SK-N-SH treated with all-trans-retinoic acid at 6 μM for 48 hours (cell line): ENCODE measurements around the gene MDGA2.

Experiments used
- ATAC-seq: fragments of 200-7000 bp; cut with Tn5 transposase; 3 replicates; pipeline ENCODE4 v1.9.1; 2020; ENCODE audit warnings: mild to moderate bottlenecking, moderate library complexity
- ARNTL ChIP-seq: fragments of 450-650 bp; formaldehyde crosslinking; IDR thresholded peaks from 2 replicates; pipeline ENCODE4 v1.5.0; 2020; ENCODE audit warnings: low read depth, mild to moderate bottlenecking, moderate library complexity, borderline replicate concordance
- BACH2 ChIP-seq: fragments of 250-450 bp; sonication (Bioruptor Pico); IDR thresholded peaks from 2 replicates; pipeline ENCODE4 v1.9.0; 2021; ENCODE audit warnings: mild to moderate bottlenecking, borderline replicate concordance
- CREB5 ChIP-seq: fragments of 250-450 bp; sonication (Bioruptor Pico); IDR thresholded peaks from 2 replicates; pipeline ENCODE4 v1.5.1; 2020; ENCODE audit warnings: low read depth, mild to moderate bottlenecking, moderate library complexity
- CSDC2 ChIP-seq: fragments of 250-450 bp; sonication (Bioruptor Pico); IDR thresholded peaks from 2 replicates; pipeline ENCODE4 v1.5.0; 2020; ENCODE audit warnings: mild to moderate bottlenecking, moderate library complexity
- ESRRG ChIP-seq: fragments of 250-450 bp; sonication (Bioruptor Pico); IDR thresholded peaks from 2 replicates; pipeline ENCODE4 v1.6.1; 2021; ENCODE audit warnings: mild to moderate bottlenecking
- GLIS3 ChIP-seq: fragments of 250-450 bp; sonication (Bioruptor Pico); IDR thresholded peaks from 2 replicates; pipeline ENCODE4 v1.5.0; 2020; ENCODE audit warnings: mild to moderate bottlenecking, moderate library complexity
- ISL1 ChIP-seq: fragments of 250-450 bp; sonication (Bioruptor Pico); IDR thresholded peaks from 2 replicates; pipeline ENCODE4 v2.1.2; 2022; ENCODE audit warnings: mild to moderate bottlenecking, moderate library complexity
- OSR1 ChIP-seq: fragments of 250-450 bp; sonication (Bioruptor Pico); IDR thresholded peaks from 2 replicates; pipeline ENCODE4 v1.8.0; 2022; ENCODE audit warnings: moderate library complexity, mild to moderate bottlenecking, inconsistent platforms
- POU6F1 ChIP-seq: fragments of 250-450 bp; sonication (Bioruptor Pico); IDR thresholded peaks from 2 replicates; pipeline ENCODE4 v1.8.0; 2021; ENCODE audit warnings: low read depth, mild to moderate bottlenecking, moderate library complexity, borderline replicate concordance
- PPARA ChIP-seq: fragments of 250-450 bp; sonication (Bioruptor Pico); IDR thresholded peaks from 2 replicates; pipeline ENCODE4 v1.5.0; 2020; ENCODE audit warnings: mild to moderate bottlenecking, borderline replicate concordance
- RARB ChIP-seq: fragments of 250-450 bp; sonication (Bioruptor Pico); IDR thresholded peaks from 2 replicates; pipeline ENCODE4 v1.8.0; 2021; ENCODE audit warnings: mild to moderate bottlenecking, moderate library complexity
- TCF4 ChIP-seq: fragments of 250-450 bp; sonication (Bioruptor Pico); IDR thresholded peaks from 2 replicates; pipeline ENCODE4 v1.8.0; 2021; ENCODE audit warnings: mild to moderate bottlenecking, moderate library complexity, borderline replicate concordance
- TOX ChIP-seq: fragments of 250-450 bp; sonication (Bioruptor Pico); IDR thresholded peaks from 2 replicates; pipeline ENCODE4 v1.8.0; 2021; ENCODE audit warnings: mild to moderate bottlenecking, moderate library complexity, borderline replicate concordance
- ZC3H10 ChIP-seq: fragments of 250-450 bp; sonication (Bioruptor Pico); IDR thresholded peaks from 2 replicates; pipeline ENCODE4 v1.5.1; 2021; ENCODE audit warnings: mild to moderate bottlenecking, moderate library complexity
- ZFP30 ChIP-seq: fragments of 450-650 bp; formaldehyde crosslinking; IDR thresholded peaks from 2 replicates; pipeline ENCODE4 v1.5.0; 2022; ENCODE audit warnings: mild to moderate bottlenecking, moderate library complexity
- ZNF565 ChIP-seq: fragments of 450-650 bp; formaldehyde crosslinking; conservative IDR thresholded peaks from 2 replicates; pipeline ENCODE4 v1.5.0; 2020; ENCODE audit warnings: low read depth, mild to moderate bottlenecking, moderate library complexity
- ZNF70 ChIP-seq: fragments of 450-650 bp; formaldehyde crosslinking; IDR thresholded peaks from 2 replicates; pipeline ENCODE4 v1.5.0; 2020; ENCODE audit warnings: mild to moderate bottlenecking, moderate library complexity
- ZNF8 ChIP-seq: fragments of 450-650 bp; formaldehyde crosslinking; IDR thresholded peaks from 2 replicates; pipeline ENCODE4 v1.5.0; 2020; ENCODE audit warnings: mild to moderate bottlenecking, moderate library complexity
- TF ChIP-seq, protein P1 (sequence below): fragments of 250-450 bp; sonication (Bioruptor Pico); IDR thresholded peaks from 2 replicates; pipeline ENCODE4 v1.8.0; 2020; ENCODE audit warnings: mild to moderate bottlenecking, moderate library complexity, borderline replicate concordance
- TF ChIP-seq, protein P2 (sequence below): fragments of 250-450 bp; sonication (Bioruptor Pico); IDR thresholded peaks from 2 replicates; pipeline ENCODE4 v1.5.0; 2020; ENCODE audit warnings: mild to moderate bottlenecking, moderate library complexity

Gene MDGA2

GRCh38 chr14:47085678-47086077 is 589.7 kb downstream of the MDGA2 start:
- TF ChIP-seq TCF4 (CRISPR knock-in tag): no peak
- TF ChIP-seq ZNF8 (CRISPR knock-in tag): no peak
- no peak for TF ChIP-seq ARNTL (CRISPR knock-in tag)
- no peak for TF ChIP-seq ESRRG (CRISPR knock-in tag)
- TF ChIP-seq ZFP30 (CRISPR knock-in tag): no peak
- no peak for TF ChIP-seq ZNF565
- TF ChIP-seq ISL1 (CRISPR knock-in tag): no peak
- TF ChIP-seq ZC3H10: no peak
- no peak for TF ChIP-seq RARB
- no peak for ATAC-seq

DNA sequence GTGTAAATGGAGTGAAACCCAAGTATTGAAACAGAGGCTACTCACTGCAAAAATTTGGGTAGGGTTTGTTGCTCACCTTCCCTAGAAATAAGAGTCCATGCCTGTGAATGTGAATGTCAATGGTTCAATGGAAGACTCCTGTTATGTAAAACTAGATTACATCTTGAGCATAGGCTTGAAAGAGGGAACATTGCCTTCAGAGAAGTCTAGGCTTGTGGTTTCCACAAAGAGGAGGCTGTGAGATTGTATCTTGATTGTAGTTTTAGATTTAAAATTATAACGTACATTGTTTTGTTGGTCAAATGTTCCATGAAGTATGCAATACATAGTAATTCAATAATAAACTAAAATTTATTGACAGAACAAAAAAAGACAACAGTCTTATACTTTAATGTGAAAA is 610.1 kb downstream of the MDGA2 start:
- TF ChIP-seq ZNF565 (no peak), TOX (CRISPR knock-in tag) (no peak), ZC3H10 (no peak), ARNTL (CRISPR knock-in tag) (no peak), PPARA (CRISPR knock-in tag) (no peak), ESRRG (CRISPR knock-in tag) (no peak), RARB (no peak), POU6F1 (no peak), TCF4 (CRISPR knock-in tag) (no peak), OSR1 (CRISPR knock-in tag) (no peak), BACH2 (CRISPR knock-in tag) (no peak), ZFP30 (CRISPR knock-in tag) (no peak), ZNF70 (CRISPR knock-in tag) (no peak), CREB5 (CRISPR knock-in tag) (no peak)
- TF ChIP-seq, protein P1, sequence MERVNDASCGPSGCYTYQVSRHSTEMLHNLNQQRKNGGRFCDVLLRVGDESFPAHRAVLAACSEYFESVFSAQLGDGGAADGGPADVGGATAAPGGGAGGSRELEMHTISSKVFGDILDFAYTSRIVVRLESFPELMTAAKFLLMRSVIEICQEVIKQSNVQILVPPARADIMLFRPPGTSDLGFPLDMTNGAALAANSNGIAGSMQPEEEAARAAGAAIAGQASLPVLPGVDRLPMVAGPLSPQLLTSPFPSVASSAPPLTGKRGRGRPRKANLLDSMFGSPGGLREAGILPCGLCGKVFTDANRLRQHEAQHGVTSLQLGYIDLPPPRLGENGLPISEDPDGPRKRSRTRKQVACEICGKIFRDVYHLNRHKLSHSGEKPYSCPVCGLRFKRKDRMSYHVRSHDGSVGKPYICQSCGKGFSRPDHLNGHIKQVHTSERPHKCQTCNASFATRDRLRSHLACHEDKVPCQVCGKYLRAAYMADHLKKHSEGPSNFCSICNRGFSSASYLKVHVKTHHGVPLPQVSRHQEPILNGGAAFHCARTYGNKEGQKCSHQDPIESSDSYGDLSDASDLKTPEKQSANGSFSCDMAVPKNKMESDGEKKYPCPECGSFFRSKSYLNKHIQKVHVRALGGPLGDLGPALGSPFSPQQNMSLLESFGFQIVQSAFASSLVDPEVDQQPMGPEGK (CRISPR knock-in tag): no peak
- TF ChIP-seq, protein P2, sequence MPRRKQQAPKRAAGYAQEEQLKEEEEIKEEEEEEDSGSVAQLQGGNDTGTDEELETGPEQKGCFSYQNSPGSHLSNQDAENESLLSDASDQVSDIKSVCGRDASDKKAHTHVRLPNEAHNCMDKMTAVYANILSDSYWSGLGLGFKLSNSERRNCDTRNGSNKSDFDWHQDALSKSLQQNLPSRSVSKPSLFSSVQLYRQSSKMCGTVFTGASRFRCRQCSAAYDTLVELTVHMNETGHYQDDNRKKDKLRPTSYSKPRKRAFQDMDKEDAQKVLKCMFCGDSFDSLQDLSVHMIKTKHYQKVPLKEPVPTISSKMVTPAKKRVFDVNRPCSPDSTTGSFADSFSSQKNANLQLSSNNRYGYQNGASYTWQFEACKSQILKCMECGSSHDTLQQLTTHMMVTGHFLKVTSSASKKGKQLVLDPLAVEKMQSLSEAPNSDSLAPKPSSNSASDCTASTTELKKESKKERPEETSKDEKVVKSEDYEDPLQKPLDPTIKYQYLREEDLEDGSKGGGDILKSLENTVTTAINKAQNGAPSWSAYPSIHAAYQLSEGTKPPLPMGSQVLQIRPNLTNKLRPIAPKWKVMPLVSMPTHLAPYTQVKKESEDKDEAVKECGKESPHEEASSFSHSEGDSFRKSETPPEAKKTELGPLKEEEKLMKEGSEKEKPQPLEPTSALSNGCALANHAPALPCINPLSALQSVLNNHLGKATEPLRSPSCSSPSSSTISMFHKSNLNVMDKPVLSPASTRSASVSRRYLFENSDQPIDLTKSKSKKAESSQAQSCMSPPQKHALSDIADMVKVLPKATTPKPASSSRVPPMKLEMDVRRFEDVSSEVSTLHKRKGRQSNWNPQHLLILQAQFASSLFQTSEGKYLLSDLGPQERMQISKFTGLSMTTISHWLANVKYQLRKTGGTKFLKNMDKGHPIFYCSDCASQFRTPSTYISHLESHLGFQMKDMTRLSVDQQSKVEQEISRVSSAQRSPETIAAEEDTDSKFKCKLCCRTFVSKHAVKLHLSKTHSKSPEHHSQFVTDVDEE (CRISPR knock-in tag): no peak
- ATAC-seq: no peak

DNA sequence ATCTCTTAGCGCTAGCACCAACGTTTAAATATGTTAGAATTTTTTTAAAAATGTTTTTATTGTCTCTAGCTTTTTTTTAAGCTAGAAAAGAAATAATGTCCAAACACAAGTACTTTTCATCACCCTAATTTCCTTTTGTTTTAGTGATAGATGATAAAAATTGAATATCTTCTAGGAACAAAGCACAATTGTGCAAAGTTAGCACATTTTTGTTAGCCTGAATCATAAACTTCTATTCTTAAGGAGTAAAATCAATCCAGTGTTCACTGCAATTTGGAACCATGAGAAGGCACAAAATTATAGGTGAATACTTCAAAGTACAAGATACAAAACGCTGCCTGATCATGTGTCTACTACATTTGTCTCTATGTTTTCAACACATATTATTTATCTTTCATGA is 615.4 kb downstream of the MDGA2 start:
- TF ChIP-seq ARNTL (CRISPR knock-in tag) (no peak), ZNF70 (CRISPR knock-in tag) (no peak), BACH2 (CRISPR knock-in tag) (no peak), CSDC2 (CRISPR knock-in tag) (no peak), ESRRG (CRISPR knock-in tag) (no peak), TCF4 (CRISPR knock-in tag) (no peak), ZC3H10 (no peak), ZNF8 (CRISPR knock-in tag) (no peak), PPARA (CRISPR knock-in tag) (no peak), POU6F1 (no peak), GLIS3 (CRISPR knock-in tag) (no peak)
- TF ChIP-seq, protein P2 (CRISPR knock-in tag): no peak
- ATAC-seq: no peak
